DOHH2 (cell line): ENCODE data around the gene CFAP61.

Source experiments
- H3F3A ChIP-seq: fragments of 200-600 bp; sonication (generic), shearing (Covaris generic); 2 replicates; pipeline ENCODE4 v1.6.0; 2016; ENCODE audit warnings: antibody characterized with exemption, mild to moderate bottlenecking; ENCODE audit not compliant: control insufficient read depth, insufficient read depth
- H3K27ac ChIP-seq: fragments of 200-600 bp; sonication (generic); 2 replicates; pipeline ENCODE4 v1.5.1; 2014; ENCODE audit warnings: low read depth, mild to moderate bottlenecking, low read length, moderate library complexity
- H3K27me3 ChIP-seq: fragments of 200-600 bp; sonication (generic); 2 replicates; pipeline ENCODE4 v1.6.1; 2014; ENCODE audit warnings: mild to moderate bottlenecking, low read length, mixed read lengths; ENCODE audit not compliant: control insufficient read depth
- H3K36me3 ChIP-seq: fragments of 200-600 bp; sonication (generic); 2 replicates; pipeline ENCODE4 v1.6.1; 2014; ENCODE audit warnings: mild to moderate bottlenecking, low read length, moderate library complexity, mixed read lengths; ENCODE audit not compliant: control insufficient read depth
- H3K4me1 ChIP-seq: fragments of 200-600 bp; sonication (generic); 2 replicates; pipeline ENCODE4 v1.6.1; 2014; ENCODE audit warnings: mild to moderate bottlenecking, low read length, mixed read lengths; ENCODE audit not compliant: control insufficient read depth
- H3K4me2 ChIP-seq: fragments of 200-600 bp; sonication (generic); 2 replicates; pipeline ENCODE4 v1.6.0; 2014; ENCODE audit warnings: mild to moderate bottlenecking, low read length, moderate library complexity
- H3K4me3 ChIP-seq: fragments of 200-600 bp; sonication (generic); 2 replicates; pipeline ENCODE4 v1.5.1; 2014; ENCODE audit warnings: mild to moderate bottlenecking, low read length, mixed read lengths
- H3K79me2 ChIP-seq: fragments of 200-600 bp; sonication (generic); 2 replicates; pipeline ENCODE4 v1.6.1; 2014; ENCODE audit warnings: mild to moderate bottlenecking, low read length, mixed read lengths; ENCODE audit not compliant: control insufficient read depth
- H3K9me2 ChIP-seq: fragments of 200-600 bp; sonication (generic); replicated peaks from 2 replicates; pipeline ENCODE4 v1.6.1; 2014; ENCODE audit warnings: mild to moderate bottlenecking, low read length, mixed read lengths; ENCODE audit not compliant: control insufficient read depth
- H3K9me3 ChIP-seq: fragments of 200-600 bp; sonication (generic); 2 replicates; pipeline ENCODE4 v1.6.1; 2014; ENCODE audit warnings: antibody characterized with exemption, low read length, mixed read lengths; ENCODE audit not compliant: control insufficient read depth, insufficient read depth
- H4K20me1 ChIP-seq: fragments of 200-600 bp; sonication (generic); 2 replicates; pipeline ENCODE4 v1.6.0; 2014; ENCODE audit warnings: low read depth, mild to moderate bottlenecking, antibody characterized with exemption, low read length, moderate library complexity; ENCODE audit not compliant: control insufficient read depth, insufficient read depth
- EZH2phosphoT487 ChIP-seq: fragments of 200-600 bp; sonication (generic); IDR thresholded peaks from 2 replicates; pipeline ENCODE4 v1.6.1; 2017; ENCODE audit warnings: borderline replicate concordance, mild to moderate bottlenecking, antibody characterized with exemption, low read length, moderate library complexity, mixed read lengths
- TF ChIP-seq, protein P1 (sequence below): fragments of 200-600 bp; sonication (generic); IDR thresholded peaks from one replicate; pipeline ENCODE4 v1.5.1; 2014; ENCODE audit warnings: antibody characterized with exemption, mild to moderate bottlenecking, low read depth, low read length; ENCODE audit not compliant: poor library complexity, severe bottlenecking

Gene CFAP61

DNA sequence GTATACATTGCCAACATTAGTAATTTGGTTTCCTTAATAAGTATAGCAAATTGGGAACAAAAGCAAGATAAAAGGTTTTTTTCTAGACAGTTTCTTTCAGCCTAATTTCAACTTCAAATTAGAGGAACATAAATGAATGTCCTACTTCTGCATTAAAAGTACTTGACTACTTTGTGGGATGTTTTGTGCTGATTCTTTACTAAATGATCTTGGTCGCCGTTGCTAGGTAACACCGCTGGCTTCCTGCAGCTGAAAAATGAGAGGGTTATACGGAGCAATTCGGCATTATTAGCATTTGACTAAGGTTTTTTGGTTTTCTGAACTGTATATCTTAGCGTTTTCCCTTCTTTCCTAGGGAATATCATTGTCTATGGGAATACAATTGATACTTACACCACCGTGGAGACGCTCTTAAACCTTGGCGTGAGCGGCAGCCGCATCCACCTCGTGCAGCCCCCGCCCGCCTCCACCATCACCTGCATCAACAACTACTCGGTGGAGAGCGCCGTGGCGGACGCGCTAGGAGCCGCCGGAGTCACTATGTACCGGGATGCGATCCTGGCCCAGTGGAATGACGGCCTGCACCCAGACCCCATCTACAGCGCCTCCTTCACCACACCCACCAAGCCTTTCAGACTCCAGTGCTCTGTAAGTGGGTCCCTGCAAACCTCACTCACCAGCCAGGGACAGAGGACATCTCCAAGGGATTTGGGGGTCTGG is 224.6 kb downstream of the CFAP61 start:
- Histone ChIP-seq H4K20me1 (no peaks in the 10 kb centered on the region), H3K79me2 (no peaks in the 10 kb centered on the region), H3K9me3 (no peaks in the 10 kb centered on the region), H3K27me3 (no peaks in the 10 kb centered on the region), H3K36me3 (no peaks in the 10 kb centered on the region), H3K27ac (no peak overlapping the region), H3K4me1 (no peaks in the 10 kb centered on the region), H3K4me3 (no peak overlapping the region), H3K4me2 (no peak overlapping the region), H3F3A (no peaks in the 10 kb centered on the region), H3K9me2 (no peaks in the 10 kb centered on the region)
- TF ChIP-seq EZH2phosphoT487, result no peak
- TF ChIP-seq, protein P1, sequence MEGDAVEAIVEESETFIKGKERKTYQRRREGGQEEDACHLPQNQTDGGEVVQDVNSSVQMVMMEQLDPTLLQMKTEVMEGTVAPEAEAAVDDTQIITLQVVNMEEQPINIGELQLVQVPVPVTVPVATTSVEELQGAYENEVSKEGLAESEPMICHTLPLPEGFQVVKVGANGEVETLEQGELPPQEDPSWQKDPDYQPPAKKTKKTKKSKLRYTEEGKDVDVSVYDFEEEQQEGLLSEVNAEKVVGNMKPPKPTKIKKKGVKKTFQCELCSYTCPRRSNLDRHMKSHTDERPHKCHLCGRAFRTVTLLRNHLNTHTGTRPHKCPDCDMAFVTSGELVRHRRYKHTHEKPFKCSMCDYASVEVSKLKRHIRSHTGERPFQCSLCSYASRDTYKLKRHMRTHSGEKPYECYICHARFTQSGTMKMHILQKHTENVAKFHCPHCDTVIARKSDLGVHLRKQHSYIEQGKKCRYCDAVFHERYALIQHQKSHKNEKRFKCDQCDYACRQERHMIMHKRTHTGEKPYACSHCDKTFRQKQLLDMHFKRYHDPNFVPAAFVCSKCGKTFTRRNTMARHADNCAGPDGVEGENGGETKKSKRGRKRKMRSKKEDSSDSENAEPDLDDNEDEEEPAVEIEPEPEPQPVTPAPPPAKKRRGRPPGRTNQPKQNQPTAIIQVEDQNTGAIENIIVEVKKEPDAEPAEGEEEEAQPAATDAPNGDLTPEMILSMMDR, result no peak

DNA sequence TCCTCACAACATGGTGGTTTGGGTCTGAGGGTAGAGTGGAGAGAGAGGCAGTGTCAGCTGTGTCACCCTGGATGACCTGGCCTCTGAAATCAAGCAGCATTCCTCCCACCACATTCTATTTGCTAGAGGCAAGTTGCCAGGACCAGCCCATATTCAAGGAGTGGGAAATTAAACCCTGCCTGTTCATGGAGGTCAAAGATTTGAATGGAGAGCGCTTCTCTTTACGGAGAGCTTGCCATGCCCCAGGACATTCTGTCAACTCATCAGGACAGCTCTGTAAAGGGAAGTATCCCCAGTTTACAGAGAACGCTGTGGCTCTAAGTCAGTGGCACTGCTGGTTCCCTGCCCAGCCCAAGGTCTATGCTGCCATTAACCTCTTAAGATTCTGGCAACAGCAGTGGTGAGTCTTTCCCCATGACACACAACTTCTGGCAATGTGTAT is 225.6 kb downstream of the CFAP61 start:
- H3F3A ChIP-seq, result no peaks in the 10 kb centered on the region
- H3K4me1 ChIP-seq, result no peaks in the 10 kb centered on the region
- no peaks in the 10 kb centered on the region for H3K36me3 ChIP-seq
- no peaks in the 10 kb centered on the region for H3K9me3 ChIP-seq
- H3K27ac ChIP-seq, result no peak overlapping the region
- no peak overlapping the region for H3K4me2 ChIP-seq
- H3K79me2 ChIP-seq, result no peaks in the 10 kb centered on the region
- TF ChIP-seq, protein P1, result no peak
- TF ChIP-seq EZH2phosphoT487, result no peak
- H3K9me2 ChIP-seq, result no peaks in the 10 kb centered on the region
- no peaks in the 10 kb centered on the region for H4K20me1 ChIP-seq
- no peaks in the 10 kb centered on the region for H3K27me3 ChIP-seq
- H3K4me3 ChIP-seq, result no peak overlapping the region

DNA sequence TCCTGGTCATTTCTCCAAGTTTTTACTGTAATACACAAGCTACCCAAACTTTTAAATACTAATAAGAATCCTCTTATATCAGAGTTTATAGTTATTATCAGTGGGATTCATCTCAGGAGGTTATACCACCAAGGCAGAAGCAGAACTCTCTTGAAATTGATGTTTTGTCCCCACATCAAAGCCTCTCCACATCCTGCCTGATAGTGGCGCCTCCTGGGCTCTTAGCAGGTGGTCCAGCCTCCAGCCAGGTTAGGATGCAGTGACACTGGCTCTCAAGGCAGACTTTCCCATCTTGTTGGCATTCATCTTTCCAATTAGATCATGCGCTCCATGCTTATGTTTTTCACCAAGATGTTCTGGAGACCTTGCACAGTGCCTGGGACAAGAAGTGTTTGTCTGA is 233.7 kb downstream of the CFAP61 start:
- Histone ChIP-seq H3K4me3 (no peak overlapping the region), H3K36me3 (no peaks in the 10 kb centered on the region), H3K27me3 (no peaks in the 10 kb centered on the region), H3F3A (no peaks in the 10 kb centered on the region), H3K4me2 (no peak overlapping the region), H3K9me2 (no peaks in the 10 kb centered on the region), H3K27ac (no peak overlapping the region), H3K79me2 (no peaks in the 10 kb centered on the region), H4K20me1 (no peaks in the 10 kb centered on the region), H3K9me3 (no peaks in the 10 kb centered on the region), H3K4me1 (no peaks in the 10 kb centered on the region)
- TF ChIP-seq EZH2phosphoT487, result no peak
- TF ChIP-seq, protein P1, result no peak
